OCI-LY1 (cell line): Measurements from ENCODE around the gene CFAP74.

ENCODE experiments used
- H2AFZ ChIP-seq: fragments of 200-600 bp; sonication (generic), shearing (Covaris generic); 2 replicates; pipeline ENCODE4 v1.6.0; 2014; ENCODE audit warnings: antibody characterized with exemption, mild to moderate bottlenecking, low read length
- H3F3A ChIP-seq: fragments of 200-600 bp; sonication (generic), shearing (Covaris generic); 2 replicates; pipeline ENCODE4 v1.6.0; 2014; ENCODE audit warnings: mild to moderate bottlenecking, antibody characterized with exemption, low read length, moderate library complexity; ENCODE audit not compliant: insufficient read depth
- H3K27ac ChIP-seq: fragments of 200-600 bp; sonication (generic); 2 replicates; pipeline ENCODE4 v1.5.1; 2014; ENCODE audit warnings: low read length, mixed run types, mild to moderate bottlenecking, low read depth; ENCODE audit not compliant: poor library complexity, severe bottlenecking
- H3K27me3 ChIP-seq: fragments of 200-600 bp; sonication (generic); 2 replicates; pipeline ENCODE4 v1.6.0; 2014; ENCODE audit warnings: antibody characterized with exemption, mild to moderate bottlenecking, low read length, moderate library complexity; ENCODE audit not compliant: insufficient read depth
- H3K36me3 ChIP-seq: fragments of 200-600 bp; sonication (generic); 2 replicates; pipeline ENCODE4 v1.6.1; 2014; ENCODE audit warnings: mild to moderate bottlenecking, antibody characterized with exemption, low read length, moderate library complexity, mixed read lengths; ENCODE audit not compliant: insufficient read depth
- H3K4me1 ChIP-seq: fragments of 200-600 bp; sonication (generic); 2 replicates; pipeline ENCODE4 v1.5.1; 2014; ENCODE audit warnings: mild to moderate bottlenecking, low read length, moderate library complexity; ENCODE audit not compliant: insufficient read depth, severe bottlenecking
- H3K4me2 ChIP-seq: fragments of 200-600 bp; sonication (generic), shearing (Covaris generic); 2 replicates; pipeline ENCODE4 v1.6.1; 2014; ENCODE audit warnings: low read length
- H3K4me3 ChIP-seq: fragments of 200-600 bp; sonication (generic); 2 replicates; pipeline ENCODE4 v1.5.1; 2014; ENCODE audit warnings: low read length, low read depth, mild to moderate bottlenecking, mixed read lengths; ENCODE audit not compliant: poor library complexity, severe bottlenecking
- H3K79me2 ChIP-seq: fragments of 200-600 bp; shearing (Covaris generic); 2 replicates; pipeline ENCODE4 v1.6.1; 2016; ENCODE audit warnings: mixed run types, low read length, mixed read lengths; ENCODE audit not compliant: insufficient read depth
- H3K9ac ChIP-seq: fragments of 200-600 bp; sonication (generic), shearing (Covaris generic); 2 replicates; pipeline ENCODE4 v1.6.1; 2014; ENCODE audit warnings: mild to moderate bottlenecking, low read length, mixed read lengths
- H3K9me2 ChIP-seq: fragments of 200-600 bp; sonication (generic), shearing (Covaris generic); 2 replicates; pipeline ENCODE4 v1.6.1; 2014; ENCODE audit warnings: low read depth, mild to moderate bottlenecking, low read length, mixed read lengths
- H3K9me3 ChIP-seq: fragments of 200-600 bp; shearing (Covaris generic); 2 replicates; pipeline ENCODE4 v1.6.1; 2014; ENCODE audit warnings: low read length, mixed read lengths
- H4K20me1 ChIP-seq: fragments of 200-600 bp; sonication (generic), shearing (Covaris generic); 2 replicates; pipeline ENCODE4 v1.6.0; 2016; ENCODE audit warnings: mild to moderate bottlenecking, low read length; ENCODE audit not compliant: insufficient read depth
- EZH2 ChIP-seq: fragments of 200-600 bp; sonication (generic), shearing (Covaris generic); IDR thresholded peaks from 2 replicates; pipeline ENCODE4 v1.8.0; 2017; ENCODE audit warnings: borderline replicate concordance, mixed run types, mild to moderate bottlenecking, antibody characterized with exemption, low read length, moderate library complexity, mixed read lengths
- TF ChIP-seq, protein P1 (sequence below): fragments of 200-600 bp; sonication (generic), shearing (Covaris generic); IDR thresholded peaks from 2 replicates; pipeline ENCODE4 v1.5.1; 2017; ENCODE audit warnings: mild to moderate bottlenecking, antibody characterized with exemption, low read length, moderate library complexity, mixed read lengths

Gene CFAP74

DNA sequence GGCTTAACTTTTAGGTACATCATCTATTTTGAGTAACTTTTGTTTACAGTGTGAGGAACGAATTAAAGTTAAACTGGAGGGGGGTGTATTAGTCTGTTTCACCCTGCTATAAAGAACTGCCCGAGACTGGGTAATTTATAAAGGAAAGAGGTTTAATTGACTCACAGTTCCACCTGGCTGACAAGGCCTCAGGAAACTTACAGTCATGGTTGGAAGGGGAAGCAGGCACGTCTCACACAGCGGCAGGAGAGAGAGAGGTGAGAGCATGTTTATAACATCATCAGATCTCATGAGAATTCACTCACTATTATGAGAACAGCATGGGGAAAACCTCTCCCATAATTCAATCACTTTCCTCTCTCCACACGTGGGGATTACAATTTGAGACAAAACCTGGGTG, 52.6 kb downstream of the CFAP74 start:
- Histone ChIP-seq H3K27ac (no peak overlapping the region), H2AFZ (no peak overlapping the region), H3K36me3 (peaks cover 3% of the 10 kb centered on the region; the same call in 1 of the 2 replicates), H3F3A (no peaks in the 10 kb centered on the region), H3K9me3 (peaks cover 14% of the 10 kb centered on the region), H3K4me1 (no peaks in the 10 kb centered on the region), H3K4me2 (no peak overlapping the region), H3K9me2 (no peaks in the 10 kb centered on the region), H3K4me3 (no peak overlapping the region), H4K20me1 (no peaks in the 10 kb centered on the region), H3K9ac (no peak overlapping the region), H3K27me3 (peaks cover 10% of the 10 kb centered on the region; the same call in 1 of the 2 replicates), H3K79me2 (no peaks in the 10 kb centered on the region)
- no peak for TF ChIP-seq EZH2
- TF ChIP-seq, protein P1, sequence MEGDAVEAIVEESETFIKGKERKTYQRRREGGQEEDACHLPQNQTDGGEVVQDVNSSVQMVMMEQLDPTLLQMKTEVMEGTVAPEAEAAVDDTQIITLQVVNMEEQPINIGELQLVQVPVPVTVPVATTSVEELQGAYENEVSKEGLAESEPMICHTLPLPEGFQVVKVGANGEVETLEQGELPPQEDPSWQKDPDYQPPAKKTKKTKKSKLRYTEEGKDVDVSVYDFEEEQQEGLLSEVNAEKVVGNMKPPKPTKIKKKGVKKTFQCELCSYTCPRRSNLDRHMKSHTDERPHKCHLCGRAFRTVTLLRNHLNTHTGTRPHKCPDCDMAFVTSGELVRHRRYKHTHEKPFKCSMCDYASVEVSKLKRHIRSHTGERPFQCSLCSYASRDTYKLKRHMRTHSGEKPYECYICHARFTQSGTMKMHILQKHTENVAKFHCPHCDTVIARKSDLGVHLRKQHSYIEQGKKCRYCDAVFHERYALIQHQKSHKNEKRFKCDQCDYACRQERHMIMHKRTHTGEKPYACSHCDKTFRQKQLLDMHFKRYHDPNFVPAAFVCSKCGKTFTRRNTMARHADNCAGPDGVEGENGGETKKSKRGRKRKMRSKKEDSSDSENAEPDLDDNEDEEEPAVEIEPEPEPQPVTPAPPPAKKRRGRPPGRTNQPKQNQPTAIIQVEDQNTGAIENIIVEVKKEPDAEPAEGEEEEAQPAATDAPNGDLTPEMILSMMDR: no peak

DNA sequence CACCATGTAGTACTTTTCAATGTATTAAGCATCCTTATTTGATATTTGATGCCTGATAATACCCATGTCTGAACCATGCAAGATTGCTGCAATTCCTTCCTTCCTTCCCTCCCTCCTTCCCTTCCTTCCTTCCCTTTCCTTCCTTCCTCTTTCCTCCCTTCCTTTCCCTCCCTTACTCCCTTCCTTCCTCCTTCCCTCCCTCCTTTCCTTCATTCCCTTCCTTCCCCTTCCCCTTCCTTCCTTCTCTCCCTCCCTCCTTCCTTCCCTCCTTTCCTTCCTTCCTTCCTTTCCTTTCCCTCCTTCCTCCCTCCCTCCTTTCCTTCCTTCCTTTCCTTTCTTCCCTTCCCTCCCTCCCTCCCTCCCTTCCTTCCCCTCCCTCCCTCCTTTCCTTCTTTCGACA, 54.8 kb downstream of the CFAP74 start:
- peaks cover 3% of the 10 kb centered on the region for H3K4me1 ChIP-seq
- no peak overlapping the region for H3K27ac ChIP-seq
- H3K4me3 ChIP-seq: no peak overlapping the region
- no peaks in the 10 kb centered on the region for H3K9me2 ChIP-seq
- H3K36me3 ChIP-seq: no peaks in the 10 kb centered on the region; the same call in 1 of the 2 replicates
- no peak overlapping the region for H3K9ac ChIP-seq
- H3K4me2 ChIP-seq: no peak overlapping the region
- H3K79me2 ChIP-seq: no peaks in the 10 kb centered on the region
- H3F3A ChIP-seq: no peaks in the 10 kb centered on the region
- peaks cover 10% of the 10 kb centered on the region; the same call in 1 of the 2 replicates for H3K27me3 ChIP-seq
- no peak overlapping the region for H2AFZ ChIP-seq
- no peak for TF ChIP-seq EZH2
- TF ChIP-seq, protein P1: no peak
- no peaks in the 10 kb centered on the region for H4K20me1 ChIP-seq
- 0 out of 2 replicates have a peak, but pooled peaks cover 4% of the 10 kb centered on the region for H3K9me3 ChIP-seq

DNA sequence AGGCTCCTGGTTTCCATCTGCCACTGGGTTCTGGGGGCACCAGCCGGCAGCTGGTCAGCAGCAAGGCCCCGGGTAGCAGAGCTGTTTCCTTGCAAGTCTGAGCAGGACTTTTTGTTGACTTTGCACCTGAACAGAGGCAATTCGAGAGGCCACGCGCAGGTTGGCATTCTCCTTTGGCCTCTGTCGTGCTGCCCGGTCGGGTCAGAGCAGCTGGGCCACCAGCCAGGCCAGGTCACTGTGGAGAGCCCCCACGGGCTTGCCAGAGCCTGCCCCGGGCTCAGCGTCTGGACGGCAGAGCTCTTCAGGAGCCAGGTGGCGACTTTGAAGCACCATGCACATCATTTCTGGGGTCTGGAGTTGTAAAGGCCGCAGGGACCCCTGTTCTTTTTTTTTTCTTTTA, 56.1 kb downstream of the CFAP74 start:
- no peaks in the 10 kb centered on the region for H3F3A ChIP-seq
- H3K4me2 ChIP-seq: no peak overlapping the region
- H3K4me1 ChIP-seq: peaks cover 16% of the 10 kb centered on the region

More for the DNA sequence above, 56.1 kb downstream of the CFAP74 start:
- Histone ChIP-seq H3K9me2 (no peaks in the 10 kb centered on the region), H2AFZ (no peak overlapping the region), H3K27me3 (peaks cover 10% of the 10 kb centered on the region; the same call in 1 of the 2 replicates), H3K27ac (no peak overlapping the region), H3K9ac (no peak overlapping the region), H3K9me3 (0 out of 2 replicates have a peak, but pooled peaks cover 4% of the 10 kb centered on the region), H3K4me3 (no peak overlapping the region), H4K20me1 (no peaks in the 10 kb centered on the region), H3K36me3 (no peaks in the 10 kb centered on the region; the same call in 1 of the 2 replicates), H3K79me2 (no peaks in the 10 kb centered on the region)
- TF ChIP-seq, protein P1: no peak
- no peak for TF ChIP-seq EZH2
